HG03066 (cell line): Measurements from ENCODE around the gene TRAK1.

Experiments
- ATAC-seq: cut with Tn5 transposase; IDR thresholded peaks from one replicate; pipeline ENCODE4 v1.9.1; 2021; ENCODE audit warnings: low read depth; ENCODE audit not compliant: unreplicated experiment

TRAK1 gene

GRCh38 chr3:42122261-42123011 is 31.3 kb downstream of the TRAK1 start:
- peak; percentile 29 for ATAC-seq

DNA sequence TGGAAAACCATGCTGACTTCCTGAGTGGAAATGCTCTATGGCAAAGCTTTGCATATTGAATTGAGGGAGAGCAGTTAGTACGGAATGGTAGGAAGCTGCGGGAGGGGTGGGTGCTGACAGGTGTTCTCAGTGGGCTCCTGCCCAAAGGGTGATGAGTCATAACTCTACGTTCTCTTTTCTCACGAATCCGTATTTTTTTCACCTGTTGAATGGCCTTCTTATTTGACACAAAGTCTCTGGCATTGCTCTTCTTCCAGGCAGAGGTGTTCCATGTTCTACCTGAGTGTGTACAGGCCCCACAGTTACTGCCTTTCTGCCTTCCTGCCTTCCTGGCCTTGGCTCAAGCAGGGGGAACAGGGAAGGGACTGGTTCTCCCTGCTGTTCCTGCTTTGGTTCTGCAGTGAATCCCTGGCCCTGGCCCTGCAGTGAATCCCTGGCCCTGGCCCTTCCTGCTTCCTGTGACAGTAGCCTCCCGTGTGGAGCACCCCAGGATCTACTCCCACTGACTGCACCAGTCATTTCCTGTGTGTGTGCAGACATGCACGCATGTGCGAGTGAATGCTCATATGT is 31.9 kb downstream of the TRAK1 start:
- peak; percentile 45 for ATAC-seq

- ATAC-seq: no peak
These were observed 32.9 kb downstream of the TRAK1 start for GRCh38 chr3:42123824-42124658.

DNA sequence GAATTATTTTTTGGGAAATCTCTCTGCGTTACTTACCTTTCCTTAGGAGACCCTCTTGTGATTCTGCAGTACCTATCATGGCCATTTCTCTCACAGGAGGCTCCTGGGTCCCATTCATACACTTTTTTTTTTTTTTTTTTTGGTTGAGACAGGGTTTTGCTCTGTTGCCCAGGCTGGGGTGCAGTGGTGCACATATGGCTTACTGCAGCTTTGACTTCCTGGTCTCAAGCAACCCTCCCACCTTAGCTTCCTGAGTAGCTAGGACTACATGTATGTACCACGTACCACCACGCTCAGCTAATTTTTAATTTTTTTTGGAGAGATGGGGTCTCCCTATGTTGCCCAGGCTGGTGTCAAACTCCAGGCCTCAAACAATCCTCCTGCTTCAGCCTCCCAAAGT is 36.1 kb downstream of the TRAK1 start:
- no peak for ATAC-seq

DNA sequence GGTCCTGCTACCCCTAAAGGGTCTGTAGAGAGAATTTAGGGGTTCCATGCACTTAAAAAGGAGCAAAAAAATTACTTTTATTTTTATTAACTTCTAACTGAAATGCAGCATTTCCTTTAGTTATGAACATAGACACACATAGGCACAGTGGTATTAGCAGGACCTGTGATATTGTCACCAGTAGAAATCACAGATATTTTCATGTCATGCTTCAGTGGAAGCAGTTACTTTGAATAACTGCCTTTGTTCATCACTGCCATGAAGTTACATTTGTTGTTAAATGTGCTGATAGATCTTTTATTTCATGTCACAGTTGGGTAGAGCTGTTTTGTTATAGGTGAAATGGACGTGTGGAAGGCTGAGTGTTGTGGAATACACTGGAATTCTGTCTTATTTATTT is 37.4 kb downstream of the TRAK1 start:
- ATAC-seq: no peak

DNA sequence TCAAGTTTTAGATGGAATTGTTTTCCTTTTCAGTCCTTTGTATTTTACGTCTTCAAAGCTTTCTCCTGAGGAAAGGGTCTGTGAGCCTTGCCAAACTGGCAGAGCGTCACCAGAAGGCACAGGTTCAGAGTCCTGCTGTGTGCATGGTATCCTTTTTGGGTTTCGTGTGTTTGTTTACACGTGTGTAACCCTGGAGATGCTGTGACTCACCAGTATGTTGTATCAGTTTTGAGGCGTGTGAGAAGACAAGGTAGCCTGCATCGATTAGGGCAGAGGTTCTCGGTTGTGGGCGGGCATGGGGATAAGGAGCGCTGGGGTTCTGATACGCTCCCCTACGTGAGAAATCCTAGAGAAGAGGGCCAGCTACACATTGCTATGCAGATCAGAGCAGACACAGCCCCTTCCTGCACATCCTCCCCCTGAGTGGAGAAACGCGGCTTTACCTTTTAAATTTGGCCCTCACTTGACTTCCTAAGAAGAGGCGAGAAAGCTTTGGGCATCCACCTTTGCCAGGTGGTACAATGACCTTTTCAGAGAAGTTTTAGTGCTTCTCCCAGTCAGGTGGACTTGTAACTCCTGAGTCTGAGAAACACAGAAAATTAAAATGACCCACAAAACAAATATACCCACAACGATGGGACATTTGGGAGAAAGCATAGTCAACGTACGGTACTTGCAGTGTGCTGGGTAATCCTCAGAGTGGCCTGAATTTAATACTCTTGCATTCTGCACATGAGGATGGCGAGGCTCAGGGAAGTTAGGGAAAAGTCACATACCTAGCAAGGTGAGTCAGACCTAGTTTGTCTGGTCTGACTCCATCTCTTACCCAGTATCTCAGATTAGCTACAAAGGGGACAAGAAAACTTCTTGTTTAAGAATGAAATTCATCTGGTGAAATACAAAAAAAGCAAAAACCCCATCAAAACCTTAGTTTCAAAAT is 38.1 kb downstream of the TRAK1 start:
- ATAC-seq: no peak

GRCh38 chr3:42130007-42130328 is 38.8 kb downstream of the TRAK1 start:
- ATAC-seq: no peak

DNA sequence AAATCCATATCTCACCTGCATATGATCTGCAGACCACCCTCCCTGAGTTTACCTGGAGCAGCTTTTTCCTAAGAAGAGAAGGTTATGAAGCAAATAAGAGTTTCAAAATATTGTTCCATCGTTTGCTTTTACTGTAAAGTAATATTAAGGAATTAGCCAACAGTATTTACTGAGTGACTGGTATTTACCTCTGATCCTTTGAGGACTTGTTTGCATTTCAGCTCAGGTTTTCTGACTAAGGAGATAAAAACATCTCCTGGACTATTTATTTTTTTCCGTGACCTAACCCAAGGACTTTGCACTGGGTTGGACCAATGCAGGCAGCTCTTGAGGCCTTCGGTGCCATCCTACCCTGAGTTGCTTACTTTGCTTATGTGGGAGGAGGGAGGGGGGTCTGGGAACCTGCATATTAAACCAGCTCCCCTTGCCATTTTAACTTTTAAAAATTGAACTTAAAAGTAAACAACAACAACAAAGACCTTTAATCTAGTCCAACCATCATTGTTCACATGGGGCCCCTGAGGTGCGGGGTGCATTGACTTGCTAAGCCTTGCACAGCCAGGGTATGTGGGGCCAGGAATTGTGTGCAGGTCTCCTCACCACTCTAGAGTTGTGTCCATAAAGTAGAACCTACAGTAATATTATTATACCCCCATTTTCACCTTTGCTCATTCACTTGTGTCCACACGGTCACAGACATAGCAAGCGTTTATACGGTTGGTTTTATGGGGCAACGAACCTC is 39.3 kb downstream of the TRAK1 start:
- no peak for ATAC-seq

DNA sequence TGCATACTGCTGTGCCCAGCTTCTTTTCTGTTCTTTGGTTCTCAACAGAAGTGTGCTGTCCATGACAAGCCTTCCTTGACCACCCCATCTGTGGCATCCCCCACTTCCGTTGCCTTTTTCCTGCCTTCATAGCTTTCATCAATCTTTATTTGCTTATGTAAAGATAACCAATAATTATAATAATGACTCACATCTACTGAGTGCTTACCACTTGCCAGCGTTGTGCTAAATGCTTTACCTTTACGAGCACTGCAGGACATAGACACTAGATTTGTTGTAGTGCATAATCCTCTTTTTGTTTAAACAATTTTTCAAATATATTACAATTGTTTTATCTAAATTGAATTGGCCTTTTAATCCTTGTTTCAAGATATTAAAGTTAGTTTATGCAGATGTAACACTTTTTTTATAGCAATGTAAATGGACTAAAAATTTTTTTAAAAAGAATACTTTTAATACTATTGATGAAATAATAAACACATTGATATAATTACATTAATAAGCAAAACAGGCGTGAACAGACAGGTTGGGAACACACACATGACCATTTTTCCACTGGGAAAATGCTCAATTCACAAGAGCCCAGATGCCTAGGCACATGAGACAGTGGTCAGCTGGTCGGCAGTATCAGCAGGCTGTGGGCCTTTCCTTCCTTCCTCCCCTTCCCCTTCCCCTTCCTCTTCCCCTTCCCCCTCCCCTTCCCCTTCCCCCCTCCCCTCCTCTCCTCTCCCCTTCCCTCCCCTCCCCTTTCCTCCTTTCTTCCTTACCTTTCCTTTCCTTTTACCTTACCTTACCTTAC is 42.5 kb downstream of the TRAK1 start:
- ATAC-seq: no peak

DNA sequence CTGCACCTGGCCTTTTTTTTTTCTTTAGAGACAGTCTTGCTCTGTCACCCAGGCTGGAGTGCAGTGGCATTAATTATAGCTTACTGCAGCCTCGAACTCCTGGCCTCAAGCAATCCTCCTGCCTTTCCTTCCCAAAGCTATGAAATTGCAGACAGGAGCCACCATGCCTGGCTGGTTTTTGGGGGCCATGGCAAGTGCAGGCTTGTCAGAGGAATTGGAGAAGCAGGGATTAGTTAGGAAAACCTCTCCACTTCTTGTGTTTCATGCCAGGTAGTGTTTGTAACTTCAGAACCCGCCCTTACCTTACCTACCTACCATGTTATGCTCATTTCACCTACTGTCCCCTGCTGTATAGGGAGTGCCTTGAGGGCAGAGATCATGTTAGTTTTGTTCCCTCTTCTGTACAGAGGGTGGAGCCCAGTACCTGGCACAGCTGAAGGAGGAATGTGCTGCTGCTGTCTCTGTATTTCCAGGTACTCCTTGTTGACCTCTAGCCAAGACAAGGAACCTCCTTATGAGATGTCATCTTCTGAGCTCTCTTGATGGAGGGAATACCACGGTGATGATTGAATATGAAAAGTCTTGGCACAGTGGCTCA is 43.8 kb downstream of the TRAK1 start:
- no peak for ATAC-seq

- ATAC-seq: no peak
These were observed 48.7 kb downstream of the TRAK1 start for GRCh38 chr3:42139621-42140453.

DNA sequence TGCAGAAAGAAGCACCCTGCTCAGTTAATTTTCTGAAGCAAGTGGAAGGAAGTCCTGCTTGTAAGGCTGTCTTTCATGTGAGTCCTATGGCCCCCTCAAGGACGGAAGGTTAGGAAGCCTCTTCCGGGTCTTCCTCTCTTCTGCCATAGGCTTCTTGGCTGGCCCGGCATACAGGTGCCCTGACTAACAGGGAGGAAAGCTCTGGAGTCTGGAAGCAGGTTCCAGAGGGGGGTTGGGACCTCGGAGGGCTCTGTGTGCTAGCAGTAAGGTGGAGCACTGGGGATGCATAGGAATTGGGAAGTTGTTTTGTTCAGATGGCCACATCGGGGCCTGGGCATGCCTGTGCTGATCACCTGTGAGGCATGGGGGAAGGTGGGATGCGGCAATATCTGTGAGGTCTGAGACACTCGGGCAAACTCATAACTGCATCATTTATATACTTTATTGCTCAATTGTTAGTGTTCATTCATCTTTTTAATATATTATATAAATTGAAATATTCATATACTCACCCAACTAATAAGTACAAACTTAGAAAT is 49.6 kb downstream of the TRAK1 start:
- ATAC-seq: no peak

GRCh38 chr3:42143440-42143839 is 52.3 kb downstream of the TRAK1 start:
- no peak for ATAC-seq

- no peak for ATAC-seq
These were observed 53.1 kb downstream of the TRAK1 start for GRCh38 chr3:42144209-42144608.

DNA sequence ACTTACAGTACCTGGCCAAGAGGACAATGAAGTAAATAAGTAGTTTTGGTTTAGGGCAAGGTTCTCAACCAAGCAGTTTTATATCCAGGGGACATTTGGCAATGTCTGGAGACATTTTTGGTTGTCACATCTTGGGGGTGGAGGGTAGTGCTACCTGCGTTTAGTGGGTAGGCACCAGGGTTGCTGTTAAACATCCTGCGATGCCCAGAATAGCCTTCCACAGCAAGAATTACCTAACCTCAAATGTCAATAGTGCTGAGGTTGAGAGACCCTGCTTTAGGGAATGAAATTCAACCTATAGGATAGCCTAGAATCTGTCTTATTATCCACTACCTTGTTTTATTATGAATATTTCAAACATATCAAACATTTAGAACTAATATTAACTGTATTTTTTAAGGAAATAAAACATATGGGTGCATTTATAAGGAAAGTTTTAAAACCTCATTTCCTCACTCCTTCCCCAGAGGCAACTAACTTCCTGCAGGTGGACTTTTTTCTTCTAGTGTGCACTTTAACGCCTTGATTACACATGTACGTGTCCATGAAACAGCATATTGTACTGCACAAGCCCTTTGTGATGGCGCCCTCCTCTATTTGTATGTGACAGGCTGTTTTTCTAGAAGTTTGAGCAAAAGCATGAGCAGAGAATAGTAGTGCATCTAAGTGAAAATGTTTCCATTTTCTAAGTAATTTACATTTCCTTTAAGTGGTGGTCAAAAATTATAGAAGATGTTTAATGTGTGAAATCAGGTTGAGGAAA is 57.1 kb downstream of the TRAK1 start:
- ATAC-seq: no peak

GRCh38 chr3:42148982-42149432 is 57.9 kb downstream of the TRAK1 start:
- no peak for ATAC-seq

DNA sequence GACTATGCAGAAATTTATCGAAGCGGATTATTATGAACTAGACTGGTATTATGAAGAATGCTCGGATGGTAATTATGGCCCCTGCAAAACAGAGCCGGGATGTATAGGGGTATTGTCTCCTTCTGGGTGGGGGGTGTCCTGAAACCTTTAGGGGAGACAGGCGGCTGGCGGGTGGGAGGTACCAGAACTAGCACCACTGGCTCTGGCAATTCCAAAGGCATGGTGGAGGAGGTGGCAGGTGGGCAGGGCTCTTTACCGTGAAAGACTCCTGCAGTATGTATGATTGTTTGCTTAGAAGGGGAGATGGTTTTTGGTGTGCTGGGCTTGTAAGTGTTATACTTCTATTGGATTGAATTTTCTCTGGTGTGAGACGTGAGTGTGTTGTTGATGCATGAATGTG is 58.4 kb downstream of the TRAK1 start:
- no peak for ATAC-seq
